Skeletal muscle tissue (tissue), 4 donors: Measurements from ENCODE around the gene PFDN2. TPM values are rescaled to one million over a fixed set of nuclear protein-coding genes. Genes with fewer than 3 reads are reported as not detected.

Experiments
- H3K27ac ChIP-seq: one replicate; pipeline ENCODE4 v1.7.0; 2013; ENCODE audit warnings: mild to moderate bottlenecking, low read depth, low read length, inconsistent platforms
- H3K27me3 ChIP-seq, 3 donors: one replicate each; pipeline ENCODE4 v1.7.0; 2013; ENCODE audit warnings: low read length in 3 of 3; ENCODE audit not compliant: control insufficient read depth in 3 of 3, insufficient read depth in 3 of 3
- H3K36me3 ChIP-seq, 3 donors: one replicate each; pipeline ENCODE4 v1.7.0; 2013; ENCODE audit warnings: low read length in 3 of 3; ENCODE audit not compliant: control insufficient read depth in 3 of 3, insufficient read depth in 3 of 3
- H3K4me1 ChIP-seq, 3 donors: one replicate each; pipeline ENCODE4 v1.7.0; 2013; ENCODE audit warnings: low read length in 3 of 3, mild to moderate bottlenecking in 3 of 3; ENCODE audit not compliant: control insufficient read depth in 3 of 3, insufficient read depth in 3 of 3
- H3K4me3 ChIP-seq, 3 donors: one replicate each; pipeline ENCODE4 v1.7.0; 2013; ENCODE audit warnings: low read length in 3 of 3
- H3K9ac ChIP-seq, 3 donors: one replicate each; pipeline ENCODE4 v1.7.0; 2013; ENCODE audit warnings: low read length in 3 of 3, mild to moderate bottlenecking in 3 of 3, moderate library complexity in 2 of 3, low read depth in 1 of 3
- H3K9me3 ChIP-seq, 3 donors: one replicate each; pipeline ENCODE4 v1.7.0; 2013; ENCODE audit warnings: low read length in 3 of 3; ENCODE audit not compliant: control insufficient read depth in 3 of 3
- total RNA-seq: library from RNA; depleted of rRNA; stranded (reverse); fragments of >200 nt; gene quantifications from one replicate; pipeline ENCODE4 v1.2.3, GENCODE V29; 2014
- donor health status: Osteomylitis.

PFDN2 gene
- total RNA-seq, 1 donor from 2014 or later: 36.5 TPM

GRCh38 chr1:161091796-161092507, 25.9 kb downstream of the PFDN2 start:
- no peak overlapping the region for H3K9ac ChIP-seq
- H3K27ac ChIP-seq: no peak overlapping the region
- no peaks in the 10 kb centered on the region for H3K36me3 ChIP-seq
- H3K4me1 ChIP-seq: peaks cover under 1 to 7% (median 3%) of the 10 kb centered on the region in 3 donors
- H3K9me3 ChIP-seq: no peaks in the 10 kb centered on the region
- no peaks in the 10 kb centered on the region for H3K27me3 ChIP-seq
- no peak overlapping the region for H3K4me3 ChIP-seq

GRCh38 chr1:161091093-161091492, 26.7 kb downstream of the PFDN2 start:
- peaks cover 0 to 4% (median 0%) of the 10 kb centered on the region in 3 donors for H3K4me1 ChIP-seq
- H3K9ac ChIP-seq: no peak overlapping the region
- H3K27ac ChIP-seq: no peak overlapping the region
- no peaks in the 10 kb centered on the region for H3K27me3 ChIP-seq
- H3K9me3 ChIP-seq: no peaks in the 10 kb centered on the region
- H3K4me3 ChIP-seq: no peak overlapping the region
- no peaks in the 10 kb centered on the region for H3K36me3 ChIP-seq

- no peak overlapping the region for H3K27ac ChIP-seq
- no peaks in the 10 kb centered on the region for H3K9me3 ChIP-seq
- peaks cover 0 to 4% (median 0%) of the 10 kb centered on the region in 3 donors for H3K4me1 ChIP-seq
- no peaks in the 10 kb centered on the region for H3K27me3 ChIP-seq
- no peak overlapping the region for H3K4me3 ChIP-seq
- no peak overlapping the region for H3K9ac ChIP-seq
- H3K36me3 ChIP-seq: no peaks in the 10 kb centered on the region
Observed at GRCh38 chr1:161090617-161091016, 27.2 kb downstream of the PFDN2 start.

- Histone ChIP-seq H3K4me3 (no peak overlapping the region), H3K4me1 (peaks cover 0 to 4% (median 0%) of the 10 kb centered on the region in 3 donors), H3K9me3 (no peaks in the 10 kb centered on the region), H3K27me3 (no peaks in the 10 kb centered on the region), H3K9ac (no peak overlapping the region), H3K27ac (no peak overlapping the region), H3K36me3 (no peaks in the 10 kb centered on the region)
Observed at GRCh38 chr1:161089938-161090337, 27.9 kb downstream of the PFDN2 start.

GRCh38 chr1:161089251-161089924, 28.4 kb downstream of the PFDN2 start, which contains the start of gene NECTIN4:
TSS of gene NECTIN4 (minus strand) at chr1:161089558. CDS start at chr1:161089296, 262 bp downstream.
- H3K27ac ChIP-seq: no peak within 1 kb of the TSS
- no peaks in the 10 kb centered on the region for H3K9me3 ChIP-seq
- H3K9ac ChIP-seq: no peak within 1 kb of the TSS
- peaks cover 0 to 4% (median 0%) of the 10 kb centered on the region in 3 donors for H3K4me1 ChIP-seq
- no peak within 1 kb of the TSS for H3K4me3 ChIP-seq
- H3K36me3 ChIP-seq: no peaks in the 10 kb centered on the region
- H3K27me3 ChIP-seq: no peaks in the 10 kb centered on the region

- Histone ChIP-seq H3K27me3 (no peaks in the 10 kb centered on the region), H3K36me3 (no peaks in the 10 kb centered on the region), H3K4me3 (no peak overlapping the region), H3K9me3 (no peaks in the 10 kb centered on the region), H3K4me1 (peaks cover 0 to 5% (median 0%) of the 10 kb centered on the region in 3 donors), H3K9ac (no peak overlapping the region), H3K27ac (no peak overlapping the region)
Observed at GRCh38 chr1:161088587-161089110, 29.2 kb downstream of the PFDN2 start.

GRCh38 chr1:161086457-161086856, 31.4 kb downstream of the PFDN2 start:
- H3K27me3 ChIP-seq: no peaks in the 10 kb centered on the region
- H3K9ac ChIP-seq: no peak overlapping the region
- no peak overlapping the region for H3K4me3 ChIP-seq
- peaks cover 0 to 12% (median 4%) of the 10 kb centered on the region in 3 donors for H3K4me1 ChIP-seq
- no peak overlapping the region for H3K27ac ChIP-seq
- H3K9me3 ChIP-seq: no peaks in the 10 kb centered on the region
- H3K36me3 ChIP-seq: no peaks in the 10 kb centered on the region

- H3K27ac ChIP-seq: no peak overlapping the region
- no peaks in the 10 kb centered on the region for H3K9me3 ChIP-seq
- H3K9ac ChIP-seq: no peak overlapping the region
Observed at GRCh38 chr1:161085165-161085564, 32.7 kb downstream of the PFDN2 start.

GRCh38 chr1:161084597-161084988, 33.2 kb downstream of the PFDN2 start:
- peaks cover 0 to 3% (median 0%) of the 10 kb centered on the region in 3 donors for H3K27me3 ChIP-seq
- peaks cover 0 to 12% (median 4%) of the 10 kb centered on the region in 3 donors for H3K4me1 ChIP-seq
- H3K4me3 ChIP-seq: no peak overlapping the region
- no peak overlapping the region for H3K27ac ChIP-seq
- no peaks in the 10 kb centered on the region for H3K36me3 ChIP-seq
- H3K9me3 ChIP-seq: no peaks in the 10 kb centered on the region
- H3K9ac ChIP-seq: no peak overlapping the region

More at GRCh38 chr1:161085165-161085564, 32.7 kb downstream of the PFDN2 start:
- Histone ChIP-seq H3K27me3 (no peaks in the 10 kb centered on the region), H3K4me3 (no peak overlapping the region), H3K36me3 (no peaks in the 10 kb centered on the region), H3K4me1 (peaks cover 0 to 12% (median 4%) of the 10 kb centered on the region in 3 donors)
